Measurements from ENCODE around the gene MDM2. TPM values are rescaled to one million over a fixed set of nuclear protein-coding genes. Genes with fewer than 3 reads are reported as not detected.
A peak's percentile ranks its signal among the peaks of the same experiment; 100 is the strongest.

Gene MDM2
- total and polyA plus RNA-seq, 10 donors, result 41.5 to 248 (median 111) TPM

DNA sequence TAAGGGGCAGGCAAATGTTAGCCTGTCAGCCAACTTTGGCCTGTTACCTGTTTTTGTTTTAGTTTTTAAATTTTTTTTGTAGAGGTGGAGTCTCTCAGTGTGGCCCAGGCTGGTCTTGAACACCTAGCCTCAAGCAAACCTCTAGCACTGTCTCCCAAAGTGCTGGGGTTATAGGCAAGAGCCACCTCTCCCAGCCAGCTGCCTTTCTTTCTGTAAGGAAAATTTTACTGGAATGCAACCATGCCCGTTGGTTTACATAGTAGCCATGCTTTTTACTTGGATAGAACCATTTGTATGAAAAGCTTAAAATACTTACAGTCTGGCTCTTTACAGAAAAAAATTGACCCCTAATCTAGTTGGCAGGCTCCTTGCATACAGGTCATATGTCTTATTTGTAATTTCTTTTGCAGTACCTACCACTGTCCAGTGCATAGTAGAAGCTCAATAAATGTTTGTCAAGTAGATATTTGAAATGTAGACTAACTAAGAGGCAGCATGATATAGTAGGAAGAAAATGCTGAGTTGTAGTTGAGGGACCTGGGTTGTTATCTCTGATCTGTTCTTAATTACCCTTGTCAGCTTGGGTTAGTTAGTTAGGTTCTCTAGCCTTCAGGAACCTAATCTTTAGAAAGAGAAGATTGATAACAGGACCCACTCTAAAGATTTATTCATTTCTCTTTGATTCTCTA, 4.7 kb downstream of the MDM2 start:
- Histone ChIP-seq H3K4me1 (peaks cover 9 to 85% (median 71%) of the 10 kb centered on the region in 6 donors), H3K9me3 (no peaks in the 10 kb centered on the region), H3K4me3 (peak overlapping the region in 1 of 8 donors; percentile 7), H3K27me3 (replicated peaks in 1 of 7) (no peaks in the 10 kb centered on the region), H3K27ac (peak overlapping the region in 2 of 8 donors; percentile 7 to 8), H3K36me3 (peaks cover 0 to 85% (median 49%) of the 10 kb centered on the region in 6 donors)
- no peak for DNase-seq
- no peak for TF ChIP-seq POLR2A (IDR thresholded peaks at IDR 0.05)
- TF ChIP-seq POLR2AphosphoS5 (IDR thresholded peaks at IDR 0.05), result no peak
- TF ChIP-seq CTCF (IDR thresholded peaks at IDR 0.05 in 8 of 11, conservative IDR thresholded peaks at IDR 0.05 in 3 of 11), result no peak
- WGBS, 5 donors, result 76 to 96% (median 88%) methylated on average over 1 of the region's 1 CpG
- intact Hi-C loops (cut with DNase I; ENCODE audit: low total_unique reads), result no loop called here

DNA sequence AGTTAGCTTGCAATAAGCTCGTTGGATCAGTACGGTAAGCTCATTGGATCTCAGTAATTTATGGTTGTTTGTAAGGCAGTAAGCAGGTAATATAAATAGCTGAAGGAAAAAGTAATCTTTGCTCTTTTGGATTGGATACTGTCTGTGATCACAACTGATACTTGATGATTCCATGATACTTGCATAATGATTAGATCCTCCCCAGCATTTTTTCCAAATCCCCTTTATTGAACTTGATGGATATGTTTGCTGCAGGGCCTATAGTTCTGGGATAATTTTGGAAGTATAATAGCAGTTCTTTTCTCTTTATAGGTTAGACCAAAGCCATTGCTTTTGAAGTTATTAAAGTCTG, 5.2 kb downstream of the MDM2 start:
- Histone ChIP-seq H3K4me1 (peaks cover 9 to 85% (median 71%) of the 10 kb centered on the region in 6 donors), H3K9me3 (no peaks in the 10 kb centered on the region), H3K27ac (peak overlapping the region in 2 of 8 donors; percentile 7 to 8), H3K36me3 (peaks cover 0 to 91% (median 51%) of the 10 kb centered on the region in 6 donors), H3K4me3 (peak overlapping the region in 1 of 8 donors; percentile 7), H3K27me3 (replicated peaks in 1 of 7) (no peaks in the 10 kb centered on the region)
- 85 to 95% (median 89%) methylated on average over 2 of the region's 2 CpGs for WGBS, 5 donors
- TF ChIP-seq POLR2A (IDR thresholded peaks at IDR 0.05) (no peak), CTCF (IDR thresholded peaks at IDR 0.05 in 8 of 11, conservative IDR thresholded peaks at IDR 0.05 in 3 of 11) (no peak), POLR2AphosphoS5 (IDR thresholded peaks at IDR 0.05) (no peak)
- no peak for DNase-seq
- intact Hi-C loops (cut with DNase I; ENCODE audit: low total_unique reads), result no loop called here

DNA sequence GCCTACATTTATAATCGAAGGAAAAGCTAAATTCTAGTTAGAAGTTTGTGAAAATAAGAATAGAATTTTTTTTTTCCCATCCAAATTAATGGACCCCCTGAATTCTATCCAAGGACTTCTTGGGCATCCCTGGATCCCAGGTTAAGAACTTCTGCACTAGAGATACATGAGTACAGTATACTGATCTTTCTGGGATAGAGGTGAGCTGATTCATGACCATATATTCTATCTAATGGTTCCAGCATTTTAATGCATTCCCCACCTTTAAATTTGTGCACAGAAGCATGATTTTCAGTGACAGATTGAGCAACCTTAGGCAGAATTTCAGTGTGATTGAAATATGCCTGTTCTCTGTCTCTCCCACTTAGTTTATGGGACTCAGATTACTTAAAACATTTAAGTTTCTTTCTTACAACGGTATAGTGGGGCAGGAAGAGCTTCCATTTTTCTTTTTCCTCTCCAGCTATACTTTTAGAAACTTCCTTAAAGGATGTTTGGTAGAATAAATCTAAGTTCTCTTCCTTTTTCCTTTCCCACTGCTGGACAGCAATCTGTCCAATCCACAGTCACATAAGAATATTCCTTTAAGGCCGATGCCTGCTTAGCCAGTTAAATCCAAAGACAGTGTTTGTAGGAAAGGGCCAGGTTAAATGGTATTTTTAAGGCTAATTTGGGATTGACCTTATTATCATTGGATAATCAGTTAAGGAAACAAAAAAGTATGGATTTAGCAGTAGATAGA, 6.7 kb downstream of the MDM2 start:
- H3K4me1 ChIP-seq, result peaks cover 9 to 82% (median 62%) of the 10 kb centered on the region in 6 donors
- peaks cover 0 to 100% (median 63%) of the 10 kb centered on the region in 6 donors for H3K36me3 ChIP-seq
- no peaks in the 10 kb centered on the region for H3K27me3 ChIP-seq (replicated peaks in 1 of 7)
- H3K9me3 ChIP-seq, result no peaks in the 10 kb centered on the region
- DNase-seq, result no peak
- WGBS, 5 donors, result 67 to 78% (median 72%) methylated on average over 3 of the region's 3 CpGs
- TF ChIP-seq POLR2A (IDR thresholded peaks at IDR 0.05), result no peak
- TF ChIP-seq POLR2AphosphoS5 (IDR thresholded peaks at IDR 0.05), result no peak
- TF ChIP-seq CTCF (IDR thresholded peaks at IDR 0.05 in 8 of 11, conservative IDR thresholded peaks at IDR 0.05 in 3 of 11), result no peak
- H3K27ac ChIP-seq, result peak overlapping the region in 2 of 8 donors; percentile 5 to 19
- intact Hi-C loops (cut with DNase I; ENCODE audit: low total_unique reads), result no loop called here
- no peak overlapping the region for H3K4me3 ChIP-seq

Measured in spleen (tissue), 11 donors.